GM18858 (cell line): Measurements from ENCODE around the gene SGCD.

Source experiments
- ATAC-seq: cut with Tn5 transposase; IDR thresholded peaks from one replicate; pipeline ENCODE4 v1.9.1; 2021; ENCODE audit not compliant: unreplicated experiment

The SGCD gene

DNA sequence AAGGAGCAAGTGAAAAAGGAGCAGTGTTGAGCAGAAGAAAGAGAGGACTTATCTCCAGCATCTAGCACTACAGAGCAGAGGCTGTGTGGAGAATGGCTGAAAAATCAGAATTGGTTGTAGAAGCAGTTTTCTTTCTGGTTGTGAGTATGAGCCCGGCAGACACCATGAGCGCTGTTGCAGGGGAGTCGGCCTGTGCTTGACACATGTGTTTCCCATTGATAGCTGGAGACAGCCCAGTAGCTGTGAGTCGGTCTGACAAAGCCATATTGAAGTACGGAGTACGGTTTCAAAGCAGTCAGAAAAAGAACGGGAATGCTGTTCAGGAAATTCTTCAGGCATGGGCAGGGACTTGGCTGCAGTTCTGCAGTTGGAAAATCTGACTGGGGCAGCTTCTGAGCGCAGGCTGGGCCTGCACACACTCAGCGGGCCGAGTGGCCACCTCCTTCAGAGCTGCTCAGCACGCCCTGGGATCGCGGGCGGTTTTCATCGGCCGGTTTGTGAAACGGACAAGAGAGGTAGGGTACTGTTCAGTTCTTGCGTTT lies at the start of gene SGCD:
SGCD (plus strand) TSS at position 447 of the 542 bp plus-strand sequence.
- no peak for ATAC-seq

- no peak for ATAC-seq
Measured at GRCh38 chr5:156277290-156277689, 49.7 kb upstream of the SGCD start.

- no peak for ATAC-seq
Measured at GRCh38 chr5:156295431-156295830, 31.5 kb upstream of the SGCD start.

- no peak for ATAC-seq
Measured at GRCh38 chr5:156310115-156310514, 16.8 kb upstream of the SGCD start.

DNA sequence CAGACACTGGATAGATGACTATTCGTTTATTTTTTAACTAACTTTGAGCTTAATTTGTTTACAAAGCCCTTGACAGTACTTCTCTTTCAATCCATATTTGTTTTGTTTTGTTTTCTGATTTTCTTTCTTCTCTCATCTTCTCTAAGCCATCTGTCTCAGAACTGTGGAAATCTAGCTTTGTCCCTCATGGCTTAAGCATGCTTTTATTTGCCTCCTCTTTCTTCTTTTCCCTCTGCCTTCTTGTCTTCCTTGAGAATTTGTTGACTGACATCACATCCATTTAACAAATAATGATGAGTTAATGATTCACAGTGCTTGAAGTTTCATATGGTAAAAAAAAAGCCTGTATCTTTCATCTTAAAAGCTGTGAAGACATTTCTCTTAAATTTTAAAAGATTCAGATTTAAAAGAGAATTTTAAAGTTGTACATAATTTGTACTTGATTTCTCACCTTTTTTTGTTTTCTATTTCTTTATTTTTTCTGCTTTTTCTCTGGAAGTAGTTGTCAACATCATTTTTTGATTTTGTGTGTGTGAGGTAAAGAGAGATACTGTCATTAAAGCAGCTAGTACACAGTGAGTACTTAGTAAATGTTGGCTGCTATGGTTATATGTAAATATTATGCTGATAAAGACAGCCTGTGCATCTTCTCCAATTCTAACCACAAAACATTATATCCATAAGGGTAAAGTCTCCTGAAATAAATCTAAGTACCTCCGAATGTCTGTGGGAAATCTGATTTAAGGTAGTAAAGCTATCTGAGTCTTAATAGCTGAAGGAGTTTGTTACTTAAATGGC lies 13.9 kb upstream of the SGCD start:
- no peak for ATAC-seq

GRCh38 chr5:156314416-156314815 lies 12.5 kb upstream of the SGCD start:
- no peak for ATAC-seq

GRCh38 chr5:156322666-156323065 lies 4.3 kb upstream of the SGCD start:
- no peak for ATAC-seq

- ATAC-seq, result no peak
Measured at GRCh38 chr5:156327296-156327695, 332 bp downstream of the SGCD start.

GRCh38 chr5:156328161-156328560 lies 1.2 kb downstream of the SGCD start:
- ATAC-seq, result no peak

DNA sequence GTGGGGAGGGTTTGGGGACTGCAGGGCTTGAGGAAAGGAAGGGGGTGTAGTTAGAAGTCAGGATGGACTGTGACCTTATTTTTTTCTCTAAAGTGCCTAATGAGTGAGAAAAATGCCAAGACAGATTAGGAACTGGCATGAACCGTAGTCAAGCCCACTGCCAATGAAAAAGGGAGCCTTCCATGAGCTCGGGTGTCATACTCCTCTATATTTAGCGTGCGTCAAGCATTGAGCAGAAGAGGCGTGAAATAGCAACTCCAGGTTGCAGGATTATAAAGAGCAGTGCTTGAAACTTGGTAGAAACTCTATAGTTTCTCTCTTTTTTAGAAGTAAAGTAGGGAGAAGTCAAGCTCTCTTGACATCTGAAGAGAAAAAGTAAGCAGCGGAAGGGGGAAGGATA lies 1.8 kb downstream of the SGCD start:
- ATAC-seq, result no peak

DNA sequence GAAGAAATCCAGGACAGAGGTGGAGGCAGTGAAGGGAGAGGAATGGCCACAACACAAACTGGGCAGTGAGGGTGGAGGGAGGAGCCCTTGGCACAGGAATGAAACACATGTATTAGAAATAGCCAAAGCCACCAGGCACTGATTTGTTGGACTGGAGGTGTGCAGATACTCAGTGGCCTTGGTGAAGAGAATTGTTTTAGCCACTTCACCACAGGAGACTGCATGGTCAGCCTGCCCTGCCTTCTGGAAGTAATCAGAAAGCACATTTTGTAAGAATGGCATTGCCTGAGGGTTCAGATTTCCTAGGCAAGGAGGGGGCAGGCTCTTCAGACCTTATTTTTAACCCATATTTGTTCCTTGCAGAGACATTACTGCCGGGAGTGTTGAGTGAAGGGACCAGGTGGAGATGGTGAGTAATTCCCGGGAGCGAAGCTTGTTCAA lies 2.2 kb downstream of the SGCD start:
- ATAC-seq, result no peak

- ATAC-seq, result no peak
Measured at GRCh38 chr5:156330141-156330870, 3.3 kb downstream of the SGCD start.

- ATAC-seq, result no peak
Measured at GRCh38 chr5:156331181-156331580, 4.2 kb downstream of the SGCD start.

DNA sequence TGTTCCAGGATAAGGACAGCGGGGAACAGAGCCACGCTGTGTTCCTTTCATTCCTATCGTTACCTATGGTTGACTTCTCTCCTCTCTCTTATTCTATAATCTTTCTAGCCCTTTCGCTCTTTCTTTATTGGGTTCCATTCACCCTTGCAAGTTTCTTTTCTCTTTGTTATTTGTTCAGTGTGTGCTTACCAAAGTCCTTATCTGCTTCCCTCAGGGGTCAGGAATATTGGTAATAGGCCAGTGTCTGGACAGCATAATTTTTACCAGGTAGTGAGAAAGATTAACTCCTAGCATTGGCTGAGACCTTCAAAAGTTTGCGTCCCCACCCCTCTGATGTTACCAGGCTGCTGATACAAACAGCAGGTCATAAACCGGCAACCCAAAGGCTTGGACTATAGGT lies 4.9 kb downstream of the SGCD start:
- no peak for ATAC-seq

DNA sequence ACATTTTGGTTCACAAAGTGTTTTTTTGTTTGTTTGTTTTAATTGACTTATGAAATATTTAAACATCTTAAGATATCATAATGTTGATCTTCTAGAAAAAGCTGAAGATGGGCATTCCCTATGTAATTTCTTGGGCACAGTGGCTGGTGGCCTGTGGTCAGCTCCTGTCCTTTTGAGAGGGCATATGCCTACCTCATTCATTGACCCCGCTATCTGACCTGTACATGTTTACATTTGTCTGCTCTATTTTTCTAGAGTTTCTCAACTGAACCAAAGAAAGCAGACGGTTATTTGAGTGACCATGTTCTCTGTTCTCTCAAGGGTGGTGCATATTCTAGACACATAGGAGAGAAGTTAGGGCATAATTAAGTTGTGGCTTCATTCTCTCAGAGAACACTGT lies 5.3 kb downstream of the SGCD start:
- ATAC-seq, result no peak

DNA sequence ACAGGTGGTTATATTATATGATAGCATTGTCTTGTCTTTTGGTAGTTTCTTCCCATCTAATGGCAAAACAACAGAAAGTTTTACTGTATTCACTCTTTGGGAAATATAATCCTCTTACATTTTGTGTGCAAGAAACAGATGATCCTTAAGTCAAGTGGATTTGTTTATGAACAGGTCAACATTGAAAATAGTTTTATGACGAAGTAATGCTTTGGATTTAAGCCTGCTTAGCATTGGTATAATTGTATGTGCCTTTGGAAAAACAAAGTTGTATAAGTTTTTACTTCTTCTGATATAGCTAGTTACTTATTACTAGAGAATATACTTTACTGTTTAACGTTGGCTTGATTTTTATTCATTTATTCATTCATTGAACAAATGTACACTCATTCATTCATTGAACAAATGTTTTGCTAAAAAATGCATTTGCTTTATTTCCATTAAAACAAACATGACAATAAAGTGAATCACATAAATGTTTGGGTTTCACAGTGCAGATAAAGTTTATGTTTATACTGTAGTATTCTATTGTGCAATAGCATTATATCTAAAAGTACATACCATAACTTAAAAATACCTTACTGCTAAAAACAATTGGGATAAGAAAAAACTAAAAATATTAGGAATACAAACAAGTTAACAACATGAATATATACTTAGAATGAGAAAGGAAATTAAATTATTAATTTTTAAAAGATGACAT lies 12.3 kb downstream of the SGCD start:
- ATAC-seq, result no peak

DNA sequence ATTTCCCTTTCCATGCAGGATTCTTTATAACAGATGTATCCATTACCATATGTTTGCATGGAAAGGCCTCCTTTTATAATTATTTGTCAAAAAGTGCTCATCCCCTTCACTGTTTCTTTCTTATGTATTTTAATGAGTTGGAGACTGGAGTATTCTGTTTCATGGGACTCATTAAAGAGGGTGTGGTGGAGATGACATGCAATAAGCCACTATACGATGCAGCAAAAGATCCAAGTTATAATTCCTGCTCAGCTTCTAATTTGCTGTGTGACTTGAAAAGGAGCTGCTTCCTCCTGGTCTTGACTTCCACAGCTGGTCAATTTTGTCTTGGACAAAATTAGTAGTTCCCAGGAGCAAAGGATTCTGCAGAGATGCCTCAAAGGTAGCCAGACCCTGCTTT lies 13.9 kb downstream of the SGCD start:
- ATAC-seq, result no peak

DNA sequence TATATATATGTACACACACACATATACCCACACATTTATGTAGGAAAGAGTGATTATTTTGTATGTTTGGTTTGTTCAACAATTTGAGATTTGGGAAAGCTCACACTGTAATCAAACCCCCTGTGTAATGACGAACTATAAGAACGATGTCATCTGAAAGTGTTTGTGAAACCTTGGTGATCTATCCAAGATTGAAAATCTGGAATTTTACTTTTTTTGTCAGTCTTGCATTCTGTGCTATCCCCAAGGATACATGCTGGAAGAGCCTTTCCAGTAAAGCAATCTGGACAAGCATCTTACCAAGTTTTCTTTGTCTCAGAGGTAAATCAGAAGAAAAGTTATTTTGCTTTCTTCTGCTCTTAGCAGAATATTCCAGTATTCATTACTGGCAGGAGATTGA lies 23.3 kb downstream of the SGCD start:
- ATAC-seq, result no peak

GRCh38 chr5:156351423-156351822 lies 24.5 kb downstream of the SGCD start:
- ATAC-seq, result no peak

- no peak for ATAC-seq
Measured at GRCh38 chr5:156354571-156354970, 27.6 kb downstream of the SGCD start.

DNA sequence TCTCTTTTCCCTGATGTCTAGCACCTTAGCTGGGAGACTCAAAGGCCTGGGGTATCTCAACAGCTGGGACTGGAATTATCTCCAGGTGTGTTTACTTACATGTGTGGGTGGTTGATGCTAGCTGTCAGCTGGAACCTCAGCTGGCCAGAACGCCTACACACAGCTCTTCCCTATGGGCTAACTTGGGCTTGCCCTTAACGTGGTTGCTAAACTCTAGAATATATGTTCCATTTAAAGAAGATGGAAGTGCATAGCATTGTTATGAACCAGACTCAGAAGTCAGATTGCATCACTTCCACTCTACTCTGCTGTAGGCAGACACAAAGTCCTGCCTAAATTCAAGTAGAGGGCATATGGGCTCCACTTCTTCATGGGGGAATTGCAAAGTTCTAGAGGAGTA lies 29.3 kb downstream of the SGCD start:
- no peak for ATAC-seq

DNA sequence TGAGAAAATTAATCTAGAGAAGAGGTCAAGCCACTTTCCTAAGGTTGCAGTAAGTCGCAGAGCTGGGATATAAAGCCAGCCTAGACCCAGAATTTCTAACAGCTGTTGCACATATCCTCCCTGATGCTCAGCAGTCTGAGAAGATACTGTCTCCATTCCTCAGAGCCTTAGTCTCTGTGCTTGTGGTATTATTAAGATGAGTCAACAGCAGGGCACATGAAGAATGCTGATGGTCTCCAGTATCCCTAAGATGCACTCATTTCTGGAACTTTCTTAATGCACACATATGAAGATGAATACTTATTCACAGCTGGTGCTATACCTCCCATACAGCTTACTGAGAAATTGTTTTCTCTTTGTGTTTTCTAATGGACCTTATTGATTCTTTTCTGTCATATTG lies 32.5 kb downstream of the SGCD start:
- ATAC-seq, result peak; percentile 45
